KMS-11 (cell line): Measurements from ENCODE around the gene PAN3.

Source experiments
- H2AFZ ChIP-seq: fragments of 200-600 bp; sonication (generic); 2 replicates; pipeline ENCODE4 v1.6.1; 2016; ENCODE audit warnings: antibody characterized with exemption, mixed run types, low read depth
- H3K27ac ChIP-seq: fragments of 200-600 bp; sonication (generic); 2 replicates; pipeline ENCODE4 v1.6.1; 2016; ENCODE audit warnings: mild to moderate bottlenecking, mixed run types
- H3K27me3 ChIP-seq: fragments of 200-600 bp; sonication (generic); 2 replicates; pipeline ENCODE4 v1.6.1; 2017; ENCODE audit warnings: mild to moderate bottlenecking, low read depth, mixed run types, moderate library complexity; ENCODE audit not compliant: insufficient read depth
- H3K36me3 ChIP-seq: fragments of 200-600 bp; sonication (generic); 2 replicates; pipeline ENCODE4 v1.6.1; 2017; ENCODE audit warnings: mild to moderate bottlenecking, mixed run types; ENCODE audit not compliant: insufficient read depth
- H3K4me1 ChIP-seq: fragments of 200-600 bp; sonication (generic); 2 replicates; pipeline ENCODE4 v1.6.1; 2016; ENCODE audit warnings: mild to moderate bottlenecking, low read depth, mixed run types; ENCODE audit not compliant: poor library complexity, severe bottlenecking
- H3K4me2 ChIP-seq: fragments of 200-600 bp; sonication (generic); 2 replicates; pipeline ENCODE4 v1.7.0; 2016; ENCODE audit warnings: mild to moderate bottlenecking, mixed run types
- H3K4me3 ChIP-seq: fragments of 200-600 bp; sonication (generic); IDR thresholded peaks from 2 replicates; pipeline ENCODE4 v1.6.1; 2017; ENCODE audit warnings: low read depth, low read length, mixed read lengths; ENCODE audit not compliant: insufficient read depth
- H3K79me2 ChIP-seq: fragments of 200-600 bp; sonication (generic); 2 replicates; pipeline ENCODE4 v1.6.1; 2016; ENCODE audit warnings: low read depth, mixed run types; ENCODE audit not compliant: insufficient read depth
- H3K9ac ChIP-seq: fragments of 200-600 bp; sonication (generic); 2 replicates; pipeline ENCODE4 v1.6.1; 2016; ENCODE audit warnings: mild to moderate bottlenecking, mixed run types
- H4K20me1 ChIP-seq: fragments of 200-600 bp; sonication (generic); 2 replicates; pipeline ENCODE4 v1.6.1; 2016; ENCODE audit warnings: mild to moderate bottlenecking, mixed run types; ENCODE audit not compliant: insufficient read depth
- CTCF ChIP-seq: fragments of 200-600 bp; sonication (generic); conservative IDR thresholded peaks from 2 replicates; pipeline ENCODE4 v1.6.1; 2017; ENCODE audit warnings: low read depth, mild to moderate bottlenecking, antibody characterized with exemption, low read length, moderate library complexity, mixed read lengths

PAN3 gene

GRCh38 chr13:28251466-28251865 is 113.1 kb downstream of the PAN3 start:
- Histone ChIP-seq H3K4me1 (no peaks in the 10 kb centered on the region), H2AFZ (no peak overlapping the region), H3K4me2 (no peak overlapping the region), H3K27ac (no peak overlapping the region), H4K20me1 (no peaks in the 10 kb centered on the region), H3K36me3 (no peaks in the 10 kb centered on the region), H3K27me3 (no peaks in the 10 kb centered on the region), H3K9ac (no peak overlapping the region), H3K4me3 (no peak overlapping the region), H3K79me2 (no peaks in the 10 kb centered on the region)
- TF ChIP-seq CTCF: no peak

GRCh38 chr13:28252547-28252946 is 114.2 kb downstream of the PAN3 start:
- H2AFZ ChIP-seq: no peak overlapping the region
- H3K9ac ChIP-seq: no peak overlapping the region
- no peaks in the 10 kb centered on the region for H3K27me3 ChIP-seq
- H3K27ac ChIP-seq: no peak overlapping the region
- H3K4me2 ChIP-seq: no peak overlapping the region
- H3K4me1 ChIP-seq: no peaks in the 10 kb centered on the region
- no peaks in the 10 kb centered on the region for H4K20me1 ChIP-seq
- TF ChIP-seq CTCF: no peak
- no peaks in the 10 kb centered on the region for H3K79me2 ChIP-seq
- H3K36me3 ChIP-seq: no peaks in the 10 kb centered on the region
- H3K4me3 ChIP-seq: no peak overlapping the region

GRCh38 chr13:28257305-28257704 is 119.0 kb downstream of the PAN3 start:
- TF ChIP-seq CTCF: no peak
- no peaks in the 10 kb centered on the region for H3K27me3 ChIP-seq
- no peak overlapping the region for H3K4me3 ChIP-seq
- H3K27ac ChIP-seq: no peak overlapping the region
- no peak overlapping the region for H2AFZ ChIP-seq
- H3K4me1 ChIP-seq: no peaks in the 10 kb centered on the region
- H3K36me3 ChIP-seq: no peaks in the 10 kb centered on the region
- H3K9ac ChIP-seq: no peak overlapping the region
- H4K20me1 ChIP-seq: no peaks in the 10 kb centered on the region
- no peak overlapping the region for H3K4me2 ChIP-seq
- no peaks in the 10 kb centered on the region for H3K79me2 ChIP-seq

- no peaks in the 10 kb centered on the region for H3K36me3 ChIP-seq
These were observed 120.1 kb downstream of the PAN3 start for GRCh38 chr13:28258417-28258816.

More at GRCh38 chr13:28258417-28258816, 120.1 kb downstream of the PAN3 start:
- Histone ChIP-seq H3K9ac (no peak overlapping the region), H2AFZ (no peak overlapping the region), H3K4me1 (no peaks in the 10 kb centered on the region), H3K27me3 (no peaks in the 10 kb centered on the region), H3K79me2 (no peaks in the 10 kb centered on the region), H3K27ac (no peak overlapping the region), H3K4me2 (no peak overlapping the region), H4K20me1 (no peaks in the 10 kb centered on the region), H3K4me3 (no peak overlapping the region)
- no peak for TF ChIP-seq CTCF
